Fibroblast of the aortic adventitia (primary cell): Measurements from ENCODE around the gene SETBP1. TPM values are rescaled to one million over a fixed set of nuclear protein-coding genes. Genes with fewer than 3 reads are reported as not detected.

Experiments
- DNase-seq: peaks from one replicate; pipeline ENCODE4 v3.0.0-alpha.2; 2010; ENCODE audit warnings: low read depth
- H3K4me3 ChIP-seq: 2 replicates; pipeline ENCODE4 v1.5.1; 2011; ENCODE audit warnings: low read depth, mild to moderate bottlenecking, control low read depth, low read length, moderate library complexity
- total RNA-seq: library from RNA; depleted of rRNA; stranded (reverse); fragments of >200 nt; gene quantifications from 2 replicates; pipeline ENCODE4 v1.2.3, GENCODE V29; 2012; ENCODE audit warnings: low replicate concordance
- TF ChIP-seq, protein P1 (sequence below): IDR thresholded peaks from 2 replicates; pipeline ENCODE4 v1.5.1; 2011; ENCODE audit warnings: mild to moderate bottlenecking, low read length, control low read depth, inconsistent platforms; ENCODE audit not compliant: insufficient read depth

SETBP1 gene
- total RNA-seq, 1 donor: 10.5 TPM

DNA sequence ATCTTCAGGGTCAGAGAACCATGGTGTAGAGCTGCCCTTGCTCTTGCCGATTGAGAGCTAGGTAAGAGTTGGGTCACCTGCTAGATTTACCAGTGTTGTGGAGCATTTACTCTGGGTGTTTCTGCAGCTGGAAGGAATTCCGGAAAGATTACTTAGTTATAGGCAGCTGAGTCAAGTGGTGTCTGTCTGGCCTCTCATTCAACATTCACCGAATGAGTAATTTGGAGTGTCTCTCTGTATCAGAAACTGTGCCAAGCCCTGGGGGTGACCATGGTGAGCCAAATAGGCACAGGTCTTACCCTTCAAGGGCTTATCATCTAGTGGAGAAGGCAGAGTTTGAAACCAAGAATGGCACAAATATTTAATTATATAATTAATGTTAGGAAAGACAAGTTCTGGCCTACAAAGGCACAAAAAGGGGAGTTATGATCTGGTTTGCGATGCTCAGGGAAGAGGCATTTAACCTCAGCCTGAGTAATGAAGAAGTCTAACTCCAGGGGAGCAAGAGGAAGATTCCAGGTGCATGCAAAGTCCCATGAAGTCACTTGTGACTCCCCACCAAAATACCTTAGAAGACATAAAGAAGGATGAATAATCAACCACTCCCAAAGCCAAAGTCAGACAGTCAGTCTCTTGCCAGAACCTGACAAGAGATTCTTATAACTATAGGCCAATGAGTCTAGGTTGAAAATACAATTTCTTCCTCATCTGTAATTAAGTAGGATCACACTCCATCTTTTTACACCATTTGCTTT, 12.5 kb downstream of the SETBP1 start:
- no peak overlapping the region for H3K4me3 ChIP-seq
- TF ChIP-seq, protein P1, sequence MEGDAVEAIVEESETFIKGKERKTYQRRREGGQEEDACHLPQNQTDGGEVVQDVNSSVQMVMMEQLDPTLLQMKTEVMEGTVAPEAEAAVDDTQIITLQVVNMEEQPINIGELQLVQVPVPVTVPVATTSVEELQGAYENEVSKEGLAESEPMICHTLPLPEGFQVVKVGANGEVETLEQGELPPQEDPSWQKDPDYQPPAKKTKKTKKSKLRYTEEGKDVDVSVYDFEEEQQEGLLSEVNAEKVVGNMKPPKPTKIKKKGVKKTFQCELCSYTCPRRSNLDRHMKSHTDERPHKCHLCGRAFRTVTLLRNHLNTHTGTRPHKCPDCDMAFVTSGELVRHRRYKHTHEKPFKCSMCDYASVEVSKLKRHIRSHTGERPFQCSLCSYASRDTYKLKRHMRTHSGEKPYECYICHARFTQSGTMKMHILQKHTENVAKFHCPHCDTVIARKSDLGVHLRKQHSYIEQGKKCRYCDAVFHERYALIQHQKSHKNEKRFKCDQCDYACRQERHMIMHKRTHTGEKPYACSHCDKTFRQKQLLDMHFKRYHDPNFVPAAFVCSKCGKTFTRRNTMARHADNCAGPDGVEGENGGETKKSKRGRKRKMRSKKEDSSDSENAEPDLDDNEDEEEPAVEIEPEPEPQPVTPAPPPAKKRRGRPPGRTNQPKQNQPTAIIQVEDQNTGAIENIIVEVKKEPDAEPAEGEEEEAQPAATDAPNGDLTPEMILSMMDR: no peak
- peak; percentile 32 for DNase-seq

GRCh38 chr18:44695503-44695902, 14.8 kb downstream of the SETBP1 start:
- no peak for DNase-seq
- TF ChIP-seq, protein P1: no peak
- H3K4me3 ChIP-seq: no peak overlapping the region

- no peak for DNase-seq
Observed at GRCh38 chr18:44696892-44697291, 16.2 kb downstream of the SETBP1 start.

DNA sequence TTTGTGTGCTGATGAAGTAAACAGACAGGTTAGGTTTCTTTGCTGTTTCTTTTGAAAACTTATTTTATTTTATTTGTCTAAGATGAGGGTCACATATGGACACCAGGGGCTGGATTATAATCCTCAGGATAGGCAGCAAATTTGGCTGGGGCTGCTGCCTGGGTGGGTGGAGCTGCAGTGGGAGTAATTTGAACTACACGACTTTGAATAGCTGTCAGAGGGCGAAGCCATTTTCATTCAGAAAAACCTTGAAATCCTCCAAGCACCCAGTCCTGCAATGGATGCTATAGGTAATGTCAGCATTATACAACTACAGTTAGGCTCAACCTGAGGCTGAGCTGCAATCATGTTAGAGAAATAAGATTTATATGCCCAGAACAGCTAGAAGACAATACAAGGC, 16.6 kb downstream of the SETBP1 start:
- H3K4me3 ChIP-seq: no peak overlapping the region
- no peak for DNase-seq
- TF ChIP-seq, protein P1: no peak

More at GRCh38 chr18:44696892-44697291, 16.2 kb downstream of the SETBP1 start:
- H3K4me3 ChIP-seq: no peak overlapping the region
- TF ChIP-seq, protein P1: no peak

- no peak for DNase-seq
- TF ChIP-seq, protein P1: no peak
- H3K4me3 ChIP-seq: no peak overlapping the region
Observed at GRCh38 chr18:44698518-44698917, 17.8 kb downstream of the SETBP1 start.

GRCh38 chr18:44699572-44700261, 19.0 kb downstream of the SETBP1 start:
- TF ChIP-seq, protein P1: no peak
- no peak overlapping the region for H3K4me3 ChIP-seq
- DNase-seq: no peak
